Right ventricle myocardium superior (tissue), 1 donor: ENCODE data around the gene HTR7. TPM values are rescaled to one million over a fixed set of nuclear protein-coding genes. Genes with fewer than 3 reads are reported as not detected.
"Not testable (repeated sequence)": the region's sequence is repeated elsewhere in the genome, so short reads cannot be mapped to it uniquely, and the experiment has no call there.

Experiments used
- ATAC-seq: fragments of 200-7000 bp; cut with Tn5 transposase; one replicate; pipeline ENCODE4 v1.9.1; 2020; ENCODE audit warnings: mild to moderate bottlenecking; ENCODE audit not compliant: poor library complexity
- DNase-seq: peaks from one replicate; pipeline ENCODE4 v3.0.0-alpha.2; 2020
- intact Hi-C: fragments of 100-400 bp; cut with DNase I; formaldehyde crosslinking; loops from one replicate; pipeline ENCODE4 v1.11.2; 2022
- long read RNA-seq: library from polyadenylated mRNA; unstranded; transcript quantifications from one replicate; pipeline ENCODE4 v2.0.0, GENCODE V29; 2021
- total RNA-seq: library from RNA; stranded (reverse); fragmentation: NEBNext Ultra II Directional; extraction: Animal tissue kit (Norgen Biotek cat#: 25700); gene quantifications from one replicate; pipeline ENCODE4 v1.2.1, GENCODE V29; 2021
- donor health status: DM: no; HTN: yes; CAD: no; lungs with severe emphysema.

HTR7 gene
- 0.16 TPM for total RNA-seq
- long read RNA-seq, result 0 reads

GRCh38 chr10:90857635-90858460 lies at the start of gene HTR7:
TSS of gene HTR7 (minus strand) at chr10:90858039. CDS start at chr10:90857671, 368 bp downstream.
- ATAC-seq (peak; percentile 93), DNase-seq (peak; percentile 79)
- intact Hi-C loops, result loop anchor here (5.0 kb wide), 1 partner anchor 106 kb away; no protein-coding TSS in a partner anchor

DNA sequence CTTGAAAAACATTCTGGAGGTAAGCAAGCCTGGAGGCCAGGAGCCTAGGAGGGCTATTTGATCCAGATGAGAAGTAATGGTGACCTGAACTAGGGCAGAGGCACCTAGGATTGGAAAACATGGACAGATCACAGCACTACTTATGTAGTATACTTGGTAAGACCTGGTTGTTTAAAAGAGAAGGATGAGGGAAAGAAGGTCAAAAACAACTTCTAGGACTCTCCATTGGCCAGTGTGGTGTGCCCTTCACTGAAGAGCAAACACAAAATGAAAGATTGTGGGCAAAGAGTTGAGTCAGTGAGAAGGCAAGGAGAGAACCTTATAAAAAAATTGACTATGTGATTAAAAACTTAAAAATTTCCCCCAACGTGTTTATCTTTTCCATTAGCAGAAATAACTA lies 48.8 kb upstream of the HTR7 start:
- DNase-seq (no peak), ATAC-seq (no peak)
- intact Hi-C loops, result no loop called here

- intact Hi-C loops, result no loop called here
- DNase-seq (no peak), ATAC-seq (no peak)
These were observed 48.1 kb upstream of the HTR7 start for GRCh38 chr10:90905925-90906324.

- not testable (repeated sequence) for DNase-seq, ATAC-seq
These were observed 39.1 kb upstream of the HTR7 start for GRCh38 chr10:90896916-90897315.

GRCh38 chr10:90893190-90893589 lies 35.4 kb upstream of the HTR7 start:
- ATAC-seq (no peak), DNase-seq (no peak)
- intact Hi-C loops, result no loop called here

More at GRCh38 chr10:90896916-90897315, 39.1 kb upstream of the HTR7 start:
- intact Hi-C loops, result not testable (repeated sequence)

DNA sequence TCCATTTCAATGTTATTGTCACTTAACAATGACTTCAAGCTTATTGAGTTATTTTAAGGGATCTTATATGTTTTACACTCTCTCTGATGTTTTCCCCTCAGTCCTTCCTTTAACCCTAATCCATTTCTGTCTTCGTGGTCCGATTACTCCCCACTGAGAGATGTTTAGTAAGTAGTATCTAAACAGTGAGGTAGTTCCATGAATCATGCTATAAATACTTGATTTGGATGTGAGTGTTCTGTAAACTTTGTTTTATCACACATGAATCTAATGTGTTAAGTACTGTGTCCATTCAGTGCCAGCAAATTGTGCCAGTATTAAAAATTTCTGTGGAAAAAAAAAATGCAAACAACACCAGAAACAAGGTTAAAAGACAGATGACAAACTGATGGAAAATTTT lies 32.5 kb upstream of the HTR7 start:
- intact Hi-C loops, result no loop called here
- ATAC-seq (no peak), DNase-seq (no peak)

- intact Hi-C loops, result no loop called here
- ATAC-seq, result no peak
- DNase-seq, result no peak
These were observed 31.8 kb upstream of the HTR7 start for GRCh38 chr10:90889636-90890035.

GRCh38 chr10:90888387-90888786 lies 30.5 kb upstream of the HTR7 start:
- intact Hi-C loops, result no loop called here
- no peak for DNase-seq
- no peak for ATAC-seq

DNA sequence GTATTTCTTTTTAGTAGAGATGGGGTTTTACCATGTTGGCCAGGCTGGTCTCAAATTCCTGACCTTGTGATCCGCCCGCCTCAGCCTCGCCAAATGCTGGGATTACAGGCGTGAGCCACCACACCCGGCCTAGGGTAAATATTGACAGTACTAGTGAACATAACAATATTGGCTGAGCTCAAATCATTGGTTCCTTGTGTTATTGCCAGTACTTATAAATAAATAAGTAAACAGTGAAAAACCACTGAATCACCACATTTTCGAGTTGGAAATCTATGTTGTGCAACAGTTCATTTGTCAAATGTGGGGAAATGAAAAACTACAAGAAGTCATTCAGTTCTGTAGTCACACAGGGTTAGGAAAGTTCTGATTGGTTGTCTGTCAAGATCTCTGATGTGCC lies 29.7 kb upstream of the HTR7 start:
- intact Hi-C loops, result no loop called here
- no peak for ATAC-seq
- no peak for DNase-seq

DNA sequence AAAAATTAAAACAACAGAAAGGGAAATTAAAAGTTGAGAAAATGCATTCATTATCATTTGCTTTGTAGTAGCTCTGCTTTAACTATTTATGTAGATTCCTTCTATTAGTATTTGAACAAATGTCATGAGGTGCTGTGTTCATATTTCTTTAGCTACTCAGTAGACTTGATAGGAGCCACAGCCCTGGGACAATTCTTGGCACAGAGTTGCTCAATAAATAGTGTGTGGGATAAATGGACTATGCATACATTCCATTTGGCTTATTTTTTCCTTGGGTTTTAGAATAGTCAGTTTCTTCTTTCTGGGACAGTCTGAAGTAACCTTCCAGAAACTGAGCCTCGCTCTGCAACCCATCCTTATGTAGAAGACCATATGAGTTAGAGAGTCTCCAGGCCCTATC lies 27.3 kb upstream of the HTR7 start:
- intact Hi-C loops, result no loop called here
- no peak for DNase-seq
- ATAC-seq, result no peak

DNA sequence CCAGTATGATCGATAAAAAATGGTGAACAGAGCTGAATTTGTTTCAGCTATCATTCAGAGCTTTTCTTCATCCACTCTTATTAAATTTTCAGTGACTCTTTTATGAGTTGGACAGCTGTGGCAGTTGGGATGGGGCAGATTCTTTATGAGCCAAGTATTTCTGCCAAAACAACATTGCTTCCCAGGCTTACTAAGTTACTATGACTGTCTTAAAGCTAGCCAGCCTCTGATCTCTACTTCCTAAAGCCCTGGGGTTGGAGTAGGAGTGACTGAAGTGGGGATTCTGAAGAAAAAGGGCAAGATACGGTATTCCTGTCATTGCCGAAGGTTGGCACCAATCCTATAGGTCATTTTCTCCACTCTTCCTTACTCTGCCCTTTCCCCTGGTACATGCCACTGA lies 26.6 kb upstream of the HTR7 start:
- intact Hi-C loops, result no loop called here
- no peak for DNase-seq
- no peak for ATAC-seq

GRCh38 chr10:90880059-90880719 lies 22.4 kb upstream of the HTR7 start:
- intact Hi-C loops, DNase-seq, ATAC-seq: not testable (repeated sequence)

GRCh38 chr10:90879062-90879461 lies 21.2 kb upstream of the HTR7 start:
- intact Hi-C loops, result no loop called here

DNA sequence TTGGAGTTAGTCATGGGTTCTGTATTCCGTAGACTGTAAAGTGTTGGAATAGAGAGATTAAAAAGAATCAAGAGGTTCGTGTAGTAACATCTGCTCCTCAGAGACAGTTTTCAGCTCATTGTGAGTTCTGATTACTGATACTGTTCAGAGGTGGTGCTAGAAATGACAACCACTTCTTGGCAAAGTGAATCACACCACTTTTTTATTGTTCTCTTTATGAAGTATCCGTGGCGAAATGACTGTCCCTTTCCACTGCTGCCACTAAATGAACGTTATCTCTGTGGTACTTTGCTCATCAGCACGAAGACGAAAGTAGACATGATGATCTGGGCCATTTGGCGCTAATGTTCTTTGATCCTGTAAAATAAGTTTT lies 14.8 kb upstream of the HTR7 start:
- intact Hi-C loops, result no loop called here
- DNase-seq, result no peak
- no peak for ATAC-seq

More at GRCh38 chr10:90879062-90879461, 21.2 kb upstream of the HTR7 start:
- ATAC-seq, result no peak
- no peak for DNase-seq

GRCh38 chr10:90871766-90872647 lies 14.2 kb upstream of the HTR7 start, which contains the start of gene RPP30:
TSS of gene RPP30 (plus strand) at chr10:90871974. CDS start at chr10:90871987, 13 bp downstream.
- intact Hi-C loops, result no loop called here
- ATAC-seq (peak; percentile 100), DNase-seq (peak; percentile 92)

DNA sequence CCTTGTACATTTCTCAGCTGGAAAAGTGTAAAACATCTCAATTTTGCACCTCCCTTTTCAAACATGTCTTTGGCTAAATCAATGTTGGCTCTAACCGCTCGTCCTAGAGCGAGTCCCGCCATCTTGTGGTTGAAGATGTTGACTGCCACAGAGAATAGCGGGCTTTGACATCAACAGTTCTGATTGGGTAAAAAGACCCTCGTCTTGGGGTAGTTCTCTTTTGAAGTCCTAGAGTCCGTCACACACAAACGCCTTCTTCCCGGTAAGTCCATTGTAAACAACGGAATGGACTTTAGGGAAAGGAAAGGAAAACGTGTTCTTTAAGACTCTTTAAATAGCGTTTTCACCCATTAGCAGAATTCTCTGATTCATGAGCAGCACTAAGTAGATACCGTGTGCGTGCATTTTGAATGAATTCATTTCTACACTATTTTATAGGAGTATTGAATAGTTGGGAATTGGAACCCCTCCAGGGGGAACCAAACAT lies 13.5 kb upstream of the HTR7 start:
- intact Hi-C loops, result no loop called here
- peak; percentile 82 for ATAC-seq
- DNase-seq, result no peak

GRCh38 chr10:90866050-90866598 lies 8.3 kb upstream of the HTR7 start:
- DNase-seq (no peak), ATAC-seq (no peak)
- intact Hi-C loops, result no loop called here

DNA sequence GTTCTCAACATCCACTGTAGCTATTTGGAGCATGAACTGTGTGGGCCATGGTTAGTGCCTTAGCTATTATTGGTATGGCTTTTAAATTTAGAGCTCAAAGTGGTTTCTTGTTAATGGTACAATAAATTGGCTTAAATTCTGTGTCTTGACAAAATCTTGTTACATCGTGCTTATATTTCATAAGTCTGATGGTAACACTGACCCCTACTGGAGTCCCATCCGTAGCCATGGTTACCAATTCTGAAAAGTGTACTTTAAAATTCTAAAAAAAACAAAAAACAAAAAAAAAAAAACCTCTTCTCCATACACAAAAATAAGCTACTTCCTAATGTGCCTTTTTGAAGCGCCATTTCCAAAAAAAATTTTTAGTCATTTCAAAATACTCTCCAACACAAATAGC lies 7.6 kb upstream of the HTR7 start:
- intact Hi-C loops, result no loop called here

More for the DNA sequence above, 7.6 kb upstream of the HTR7 start:
- DNase-seq, result no peak
- no peak for ATAC-seq
